ENCODE measurements around the gene PI3. TPM values are rescaled to one million over a fixed set of nuclear protein-coding genes. Genes with fewer than 3 reads are reported as not detected.

The PI3 gene
- total and polyA plus RNA-seq, 2 of the 8 experiments (the other 6 are each of a cell fraction or from before 2014, with no cell fraction given): not detected

GRCh38 chr20:45183084-45183483, 8.4 kb downstream of the PI3 start:
- Histone ChIP-seq H3K9me3 (ENCODE audit: insufficient read depth in 2 of 2, low read depth in 1 of 2, low read length in 1 of 2) (no peaks in the 10 kb centered on the region), H2AK5ac (ENCODE audit: low read depth, low read length) (no peak overlapping the region), H3K23me2 (ENCODE audit: low read depth, low read length) (no peaks in the 10 kb centered on the region), H3K56ac (replicated peaks; ENCODE audit: insufficient read length, low read depth, low read length) (no peak overlapping the region), H3K4ac (replicated peaks; ENCODE audit: insufficient read length, low read depth, low read length) (no peak overlapping the region), H3K27me3 (replicated peaks in 1 of 4; ENCODE audit: control insufficient read depth in 3 of 4, extremely low read depth in 1 of 4, insufficient read depth in 3 of 4, low read length in 3 of 4) (no peaks in the 10 kb centered on the region), H4K8ac (ENCODE audit: extremely low read depth, insufficient read depth, low read length) (no peak overlapping the region), H3K23ac (ENCODE audit: insufficient read length) (no peak overlapping the region), H3K4me2 (ENCODE audit: insufficient read depth in 1 of 2, low read depth in 2 of 2, low read length in 2 of 2) (no peak overlapping the region), H3K79me2 (ENCODE audit: control insufficient read depth in 1 of 2, insufficient read depth in 2 of 2, low read length in 2 of 2) (no peaks in the 10 kb centered on the region), H3K14ac (ENCODE audit: insufficient read length) (no peak overlapping the region), H2BK120ac (replicated peaks; ENCODE audit: low read depth, low read length) (no peak overlapping the region), H4K20me1 (replicated peaks in 1 of 2; ENCODE audit: control insufficient read depth in 1 of 2, insufficient read depth in 2 of 2, low read length in 2 of 2) (no peaks in the 10 kb centered on the region), H2AFZ (ENCODE audit: low read length) (no peak overlapping the region), H3K36me3 (ENCODE audit: control insufficient read depth in 2 of 4, insufficient read depth in 4 of 4, low read length in 3 of 4) (no peaks in the 10 kb centered on the region), H2BK12ac (ENCODE audit: low read depth, low read length) (no peak overlapping the region), H2BK15ac (ENCODE audit: low read length) (no peak overlapping the region), H3K79me1 (ENCODE audit: low read depth, low read length) (no peaks in the 10 kb centered on the region), H4K5ac (ENCODE audit: insufficient read length, low read depth, low read length) (no peak overlapping the region), H3K9ac (replicated peaks in 1 of 4; ENCODE audit: extremely low read depth in 1 of 4, low read depth in 3 of 4, low read length in 3 of 4) (no peak overlapping the region), H3K4me1 (replicated peaks in 1 of 4; ENCODE audit: control insufficient read depth in 3 of 4, insufficient read depth in 4 of 4, low read length in 3 of 4) (no peaks in the 10 kb centered on the region), H2BK20ac (ENCODE audit: low read length) (no peak overlapping the region), H3K18ac (ENCODE audit: extremely low read depth, low read length) (no peak overlapping the region), H2BK5ac (ENCODE audit: low read depth, low read length) (no peak overlapping the region), H4K91ac (replicated peaks; ENCODE audit: insufficient read length, low read length) (no peak overlapping the region), H3K27ac (ENCODE audit: low read depth, low read length) (no peak overlapping the region), H3K4me3 (ENCODE audit: extremely low read depth in 1 of 4, insufficient read depth in 2 of 4, low read depth in 3 of 4, low read length in 4 of 4) (no peak overlapping the region)
- POLR2A ChIA-PET (ENCODE audit: partially characterized antibody): no interaction called here
- DNase-seq (ENCODE audit: low read depth in 1 of 2, low spot score in 2 of 2): no peak
- FAIRE-seq: no peak
- no peak for TF ChIP-seq JUND (IDR thresholded peaks at IDR 0.05; ENCODE audit: low read length)
- no peak for TF ChIP-seq SP1 (IDR thresholded peaks at IDR 0.05; ENCODE audit: low read depth, low read length)
- TF ChIP-seq TEAD4 (IDR thresholded peaks at IDR 0.05; ENCODE audit: low read depth, low read length): no peak
- no peak for TF ChIP-seq RFX5 (IDR thresholded peaks at IDR 0.05; ENCODE audit: borderline replicate concordance, low read depth, low read length)
- TF ChIP-seq RXRA (IDR thresholded peaks at IDR 0.05; ENCODE audit: insufficient read depth, low read depth, low read length): no peak
- no peak for TF ChIP-seq CTBP2 (IDR thresholded peaks at IDR 0.05; ENCODE audit: borderline replicate concordance, insufficient read depth, insufficient read length, low read length)
- TF ChIP-seq SP4 (IDR thresholded peaks at IDR 0.05; ENCODE audit: low read length): no peak
- CTCF ChIA-PET (ENCODE audit: partially characterized antibody): interaction anchor here (1.1 kb wide), 1 partner anchor 108 kb away, joined by 3 read pairs; no protein-coding TSS in a partner anchor
- WGBS, 2 experiments (ENCODE audit: extremely low coverage in 1 of 2, insufficient coverage in 1 of 2, insufficient read length in 1 of 2, insufficient replicate concordance in 2 of 2, low coverage in 1 of 2, low lambda C conversion rate in 2 of 2, missing lambda C conversion rate in 1 of 2): 93% methylated on average over 2 of the region's 2 CpGs; no CpG with 5 or more reads in 1 of the 2 experiments
